GM18861 (cell line): ENCODE data around the gene EEF1G.
A peak's percentile ranks its signal among the peaks of the same experiment; 100 is the strongest.
"Not testable (repeated sequence)": the region's sequence is repeated elsewhere in the genome, so short reads cannot be mapped to it uniquely, and the experiment has no call there.

Experiments used
- ATAC-seq: cut with Tn5 transposase; IDR thresholded peaks from one replicate; pipeline ENCODE4 v1.9.1; 2021; ENCODE audit not compliant: unreplicated experiment

EEF1G gene

DNA sequence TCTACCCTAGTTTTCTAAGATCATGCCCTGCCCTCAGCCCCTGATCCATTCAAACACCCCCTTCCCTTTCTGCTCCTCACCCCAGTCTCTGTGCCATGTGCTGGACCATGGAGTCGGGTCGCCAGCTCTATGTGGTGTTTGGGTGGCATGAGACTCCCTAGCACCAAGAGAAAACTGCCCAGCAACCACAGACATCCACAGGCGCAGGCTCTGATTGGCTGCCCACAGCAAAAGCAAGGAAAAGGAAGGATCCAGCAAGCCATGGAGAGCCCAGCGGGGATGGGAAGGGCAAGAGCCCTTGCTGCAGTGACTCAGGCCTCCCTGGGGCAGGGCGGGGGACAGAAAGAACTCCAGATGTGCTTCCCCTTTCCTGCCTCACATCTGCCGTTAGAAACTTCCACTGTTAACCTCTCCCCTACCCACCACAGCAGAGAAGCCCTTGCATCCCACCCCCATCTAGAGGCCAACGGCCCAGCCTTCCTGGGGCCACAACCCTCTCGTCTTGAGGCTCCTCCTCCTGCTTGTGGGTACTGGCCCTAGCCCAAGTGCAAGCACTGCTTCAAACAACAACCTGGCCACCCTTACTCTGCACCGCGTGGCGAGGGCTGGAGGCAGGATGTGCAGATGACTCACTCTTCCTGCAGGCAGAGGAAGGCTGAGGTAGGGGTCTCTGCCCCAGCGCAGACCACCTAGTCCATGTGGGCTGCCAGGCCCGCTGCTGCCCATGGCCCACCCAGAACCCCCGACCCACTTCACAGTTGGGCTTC lies 17.4 kb downstream of the EEF1G start:
- ATAC-seq = peak; percentile 28

DNA sequence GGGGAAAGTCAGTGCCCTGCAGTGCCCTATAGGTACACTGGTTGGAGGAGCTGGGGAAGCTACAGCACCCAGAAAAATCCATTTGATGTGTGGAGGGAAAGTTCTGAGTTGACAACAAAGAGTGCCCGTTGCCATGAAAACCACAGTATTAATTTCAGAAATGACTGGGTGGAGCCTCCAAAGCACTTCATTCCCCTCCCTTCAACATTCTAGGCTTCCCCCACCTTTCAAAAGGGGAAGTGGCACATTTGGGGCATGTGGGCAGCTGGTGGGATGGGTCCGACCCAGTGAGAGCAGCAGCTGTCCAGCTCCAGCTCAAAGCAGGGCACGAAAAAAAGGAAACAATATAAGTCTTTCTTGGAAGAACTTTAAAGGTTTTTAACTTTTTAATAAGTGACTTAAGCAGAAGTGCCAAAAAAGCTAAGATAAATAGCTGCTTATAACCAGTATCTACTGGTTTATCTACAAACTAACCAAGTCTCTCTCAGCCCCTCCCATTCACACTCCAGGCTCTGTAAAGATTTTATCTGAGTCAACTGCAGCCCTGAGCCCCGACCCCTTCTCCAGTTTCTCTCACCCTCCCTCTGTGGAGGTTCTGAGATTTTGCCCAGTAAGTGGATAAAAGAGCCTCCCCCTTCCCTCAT lies 18.1 kb downstream of the EEF1G start:
- peak; percentile 32 for ATAC-seq

DNA sequence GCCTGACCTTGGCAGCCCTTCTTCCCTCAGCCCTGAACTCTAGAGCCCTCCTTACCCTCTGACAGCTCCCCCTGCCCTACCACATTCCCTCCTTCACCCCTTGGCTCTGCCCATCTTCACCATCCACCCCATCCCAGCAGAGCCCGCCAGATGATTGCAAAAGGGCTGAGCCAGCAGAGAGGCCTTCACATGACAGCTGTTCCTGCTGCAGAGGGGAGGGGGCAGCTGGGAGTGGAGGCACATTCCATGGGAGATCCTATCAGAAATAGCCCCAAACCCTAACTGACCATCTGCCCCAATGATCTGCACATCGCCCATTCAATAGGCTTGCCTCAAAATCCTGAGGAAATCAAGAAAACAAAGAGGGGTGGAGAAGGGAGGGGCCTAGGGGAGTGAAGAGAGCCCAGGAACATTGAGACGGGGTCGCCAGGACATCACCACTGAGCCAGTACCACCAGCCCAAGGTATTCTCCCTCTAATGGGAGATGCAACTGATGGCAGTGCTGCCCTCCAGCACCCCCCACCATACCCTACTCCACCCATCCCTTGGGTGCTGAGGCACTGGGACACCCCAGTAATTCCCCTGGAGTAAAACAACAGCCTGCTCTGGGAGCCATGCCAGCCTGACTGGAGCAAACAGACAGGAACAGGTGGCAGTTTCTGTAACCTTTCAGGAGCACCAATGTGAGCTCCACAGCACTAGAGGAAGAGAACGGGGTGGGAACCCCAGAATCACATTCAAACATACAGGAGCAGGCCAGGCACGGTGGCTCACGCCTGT lies 19.1 kb downstream of the EEF1G start:
- ATAC-seq = no peak

DNA sequence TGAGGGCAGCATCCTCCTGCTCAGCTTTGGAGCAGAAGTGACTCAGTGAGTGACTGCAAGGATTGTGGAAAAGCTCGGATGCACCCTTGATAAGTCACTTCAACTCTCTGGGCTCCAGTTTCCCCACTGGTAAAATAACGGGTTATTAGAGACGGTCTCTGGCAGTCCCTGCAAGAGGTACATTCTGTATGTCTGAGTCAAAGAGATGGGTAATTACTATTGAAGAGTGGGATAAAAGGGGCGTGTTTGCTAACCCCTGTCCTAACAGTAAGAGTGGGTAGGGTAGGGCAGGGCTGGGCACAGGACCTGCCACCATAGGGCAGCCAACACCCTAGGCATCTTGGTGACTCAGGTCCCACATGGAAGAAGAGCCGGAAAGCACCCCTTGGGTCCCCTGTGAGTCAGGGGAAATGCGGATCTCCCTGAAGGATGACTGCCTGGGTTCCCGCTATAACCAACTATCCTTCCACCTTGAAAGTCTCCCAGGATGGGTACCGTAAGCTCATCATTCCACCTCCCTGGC lies 19.8 kb downstream of the EEF1G start:
- ATAC-seq = no peak

DNA sequence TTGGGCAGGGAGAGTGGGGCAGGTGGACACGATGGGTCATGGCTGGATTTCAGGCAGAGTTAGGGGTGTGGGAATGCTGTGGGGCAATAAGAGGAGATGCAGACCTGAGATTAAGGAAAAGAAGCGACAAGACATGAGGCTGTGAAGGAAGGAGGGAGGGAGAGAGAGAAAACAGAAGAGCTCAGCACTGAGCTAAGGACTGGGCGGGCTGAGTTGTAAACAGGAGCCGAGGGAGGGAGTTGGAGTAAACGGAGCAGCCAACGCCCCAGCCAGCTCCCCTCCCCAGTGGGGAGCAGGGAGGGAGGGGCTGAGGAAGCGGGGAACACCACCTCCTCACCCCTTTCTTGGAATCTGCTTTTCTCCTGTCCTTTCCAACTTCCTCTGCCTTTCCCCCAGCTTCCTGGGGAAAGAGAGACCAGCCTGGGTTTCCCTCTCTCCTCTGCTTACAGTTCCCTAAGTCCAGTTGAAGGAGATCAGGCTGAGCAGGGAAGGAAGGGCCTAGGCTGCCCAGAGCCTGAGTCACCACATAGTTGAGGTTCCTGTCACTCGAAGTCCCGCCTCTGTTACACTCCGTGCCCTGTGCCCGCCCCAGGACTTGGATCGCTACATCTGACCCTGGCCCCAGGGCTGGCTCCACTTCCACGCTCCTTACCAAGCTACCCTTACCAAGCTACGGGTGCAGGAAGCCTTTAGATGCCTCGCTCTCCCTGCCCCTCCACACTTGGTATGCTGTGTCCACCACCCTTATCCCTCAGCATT lies 20.4 kb downstream of the EEF1G start:
- no peak for ATAC-seq

DNA sequence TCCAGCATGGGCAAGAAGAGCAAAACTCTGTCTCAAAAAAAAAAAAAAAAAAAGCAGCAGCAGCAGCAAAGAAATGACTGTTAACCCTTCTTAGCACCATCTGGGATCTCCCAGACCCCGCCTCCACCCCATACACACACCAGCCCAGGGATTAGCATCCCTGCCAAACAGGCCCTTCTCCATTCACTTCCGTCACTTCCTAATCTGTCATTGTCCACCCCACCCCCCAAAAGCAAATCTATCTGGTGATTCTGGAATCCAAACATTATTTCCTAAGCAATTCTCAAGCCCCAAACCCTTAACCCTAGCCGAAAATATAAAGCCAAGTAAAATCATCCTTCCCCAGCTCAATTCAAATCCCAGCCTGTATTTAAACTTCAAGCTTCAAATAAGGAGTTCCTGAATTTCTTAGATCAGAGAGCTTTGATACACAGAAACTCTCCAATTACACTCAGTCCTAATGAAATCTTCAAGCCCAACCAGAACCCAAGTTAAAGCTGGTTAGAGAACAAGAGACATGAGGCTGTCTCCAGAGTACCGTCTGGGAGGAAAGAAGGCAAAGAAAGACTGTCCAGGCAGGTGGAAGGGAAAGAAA lies 21.1 kb downstream of the EEF1G start:
- no peak for ATAC-seq

DNA sequence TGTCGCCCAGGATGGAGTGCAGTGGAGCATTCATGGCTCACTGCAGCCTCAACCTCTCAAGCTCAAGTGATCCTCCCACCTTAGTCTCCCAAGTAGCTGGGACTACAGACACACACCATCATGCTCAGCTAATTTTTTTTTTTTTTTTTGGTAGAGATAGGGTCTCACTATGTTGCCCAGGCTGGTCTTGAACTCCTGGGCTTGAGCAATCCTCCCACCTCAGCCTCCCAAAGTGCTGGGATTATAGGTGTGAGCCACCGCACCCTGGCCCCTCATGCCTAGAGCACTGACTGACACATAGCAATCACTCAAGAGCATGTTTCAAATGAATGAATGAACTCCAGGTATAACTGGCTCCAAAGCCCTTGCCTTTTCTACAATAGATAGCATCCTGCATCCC lies 23.2 kb downstream of the EEF1G start:
- not testable (repeated sequence) for ATAC-seq

DNA sequence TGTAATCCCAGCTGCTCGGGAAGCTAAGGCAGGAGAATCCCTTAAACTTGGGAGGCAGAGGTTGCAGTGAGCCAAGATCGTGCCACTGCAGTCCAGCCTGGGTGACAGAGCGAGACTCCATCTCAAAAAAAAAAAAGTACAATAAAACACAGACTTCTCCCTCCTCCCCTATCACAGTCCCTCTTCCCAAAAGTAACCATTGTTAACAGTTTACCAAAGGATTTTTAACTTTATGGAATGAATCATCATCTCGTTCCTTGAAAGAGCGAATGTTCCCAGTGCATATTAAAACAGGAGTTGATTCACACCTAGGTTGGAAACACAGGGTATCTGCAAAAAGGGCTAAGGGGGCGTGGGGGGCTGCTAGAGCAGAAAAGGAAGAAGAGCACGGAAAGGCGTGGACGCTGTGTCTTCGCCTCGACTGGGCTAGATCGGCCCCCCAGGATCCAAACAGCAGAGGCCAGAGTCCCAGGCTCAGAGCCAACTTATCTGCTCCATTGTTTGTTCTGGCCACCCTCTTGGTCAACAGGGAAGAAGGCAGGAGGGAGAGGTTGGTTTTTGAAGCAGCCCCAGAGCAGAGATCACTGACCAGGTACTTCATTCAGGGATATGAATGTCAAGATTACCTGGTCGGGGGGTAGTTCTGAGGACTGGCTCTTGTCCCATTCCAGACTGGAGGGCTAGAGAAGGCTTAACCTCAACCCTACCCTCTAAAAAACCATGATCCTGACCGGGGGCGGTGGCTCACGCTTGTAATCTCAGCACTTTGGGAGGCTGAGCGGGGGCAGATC lies 25.0 kb downstream of the EEF1G start:
- ATAC-seq = no peak

DNA sequence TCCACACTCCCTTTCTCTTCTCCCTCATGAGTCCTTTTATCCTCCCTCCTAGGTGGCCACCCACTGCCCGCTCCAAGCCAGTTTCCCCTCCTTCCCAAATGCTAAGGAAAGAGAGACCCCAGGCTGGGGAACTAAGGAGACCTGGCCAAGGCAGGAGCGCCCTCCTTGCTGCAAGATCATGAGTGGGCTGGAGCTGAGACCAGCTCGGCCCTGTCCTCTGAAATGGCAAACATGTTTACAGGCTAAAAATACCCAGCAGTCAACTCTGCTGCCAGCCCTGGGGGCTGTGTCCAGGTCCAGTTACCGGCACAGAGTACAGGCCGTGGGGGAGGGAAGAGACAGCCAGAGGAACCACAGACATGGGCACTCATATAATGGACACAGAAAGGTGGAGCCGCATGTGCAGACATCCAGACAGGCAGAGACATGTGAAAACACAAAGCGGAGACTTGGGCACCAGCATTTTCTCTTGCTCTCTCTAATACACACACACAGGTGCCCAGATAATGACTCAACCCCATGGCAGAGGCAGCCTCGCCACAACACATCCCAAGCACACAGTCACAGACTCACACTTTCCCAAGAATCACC lies 25.9 kb downstream of the EEF1G start:
- ATAC-seq = no peak

DNA sequence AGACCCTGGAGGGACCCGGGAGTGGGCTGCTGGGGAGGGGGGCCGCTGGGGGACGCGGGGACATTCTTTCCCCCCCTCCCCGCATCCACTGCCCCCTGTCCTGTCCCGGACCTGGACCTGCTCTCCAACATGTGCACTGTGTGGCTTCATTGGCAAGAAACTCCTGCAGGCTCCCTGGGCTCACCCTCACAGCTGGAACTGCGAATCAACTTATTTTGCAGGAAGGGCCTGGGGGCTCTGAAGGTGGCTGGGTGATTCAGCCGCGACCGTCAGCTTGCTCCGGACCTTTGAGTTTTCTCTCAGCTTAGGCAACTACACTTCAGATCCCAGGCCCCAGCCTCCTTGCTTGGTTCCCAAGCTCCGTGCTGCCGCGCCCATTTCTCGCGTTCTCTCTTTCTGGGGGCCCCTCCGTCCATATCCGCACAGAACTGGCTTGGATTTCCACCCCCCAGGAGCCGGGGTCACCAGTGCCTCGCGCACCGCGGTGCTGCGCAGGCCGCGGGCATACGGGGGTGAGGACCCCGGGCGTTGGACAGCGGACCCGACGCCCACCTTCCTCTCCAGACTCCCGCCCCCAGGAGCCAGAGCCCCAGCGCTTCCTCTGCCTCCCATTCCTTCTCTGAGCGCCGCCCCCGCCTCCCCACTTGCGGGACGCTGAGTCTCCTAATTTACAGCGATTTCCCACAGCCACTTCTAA lies 26.6 kb downstream of the EEF1G start:
- no peak for ATAC-seq

DNA sequence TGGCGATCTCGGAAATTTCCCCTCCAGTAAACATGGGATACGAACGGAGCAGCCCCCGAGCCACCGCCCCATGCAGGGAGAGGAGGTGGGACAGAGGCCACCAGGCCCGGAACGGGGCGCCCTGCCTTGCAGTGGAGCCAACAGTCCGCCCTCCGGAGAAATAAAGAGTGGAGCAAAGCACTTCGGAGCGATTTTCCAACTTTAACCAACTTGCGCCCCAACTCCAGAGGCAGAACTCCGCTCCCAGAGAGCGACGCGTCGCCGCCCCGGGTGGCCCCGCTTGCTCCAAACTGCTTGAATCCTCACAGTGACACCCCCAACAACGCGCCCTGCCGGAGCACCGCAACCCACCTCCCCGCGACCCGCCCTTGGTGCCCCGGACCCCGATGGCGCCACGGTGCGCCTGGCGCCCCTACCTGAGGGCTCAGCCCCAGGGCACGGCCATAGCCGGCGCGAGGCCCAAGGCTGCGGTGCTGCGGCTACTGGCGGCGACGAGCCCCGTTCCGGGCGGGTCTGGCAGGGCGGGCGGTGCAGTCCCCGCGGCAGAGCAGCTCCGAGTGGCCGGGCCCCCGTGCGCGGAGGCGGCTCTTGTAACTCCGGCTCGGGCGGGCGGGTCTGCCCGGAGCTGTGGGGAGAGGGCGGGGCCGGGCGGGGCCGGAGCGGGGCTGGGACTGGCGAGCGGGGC lies 27.3 kb downstream of the EEF1G start, which contains the start of gene AHNAK:
TSS of gene AHNAK (minus strand) at position 563 of the 685 bp plus-strand sequence. CDS start 10,708 bp downstream, outside the sequence.
- ATAC-seq = no peak

DNA sequence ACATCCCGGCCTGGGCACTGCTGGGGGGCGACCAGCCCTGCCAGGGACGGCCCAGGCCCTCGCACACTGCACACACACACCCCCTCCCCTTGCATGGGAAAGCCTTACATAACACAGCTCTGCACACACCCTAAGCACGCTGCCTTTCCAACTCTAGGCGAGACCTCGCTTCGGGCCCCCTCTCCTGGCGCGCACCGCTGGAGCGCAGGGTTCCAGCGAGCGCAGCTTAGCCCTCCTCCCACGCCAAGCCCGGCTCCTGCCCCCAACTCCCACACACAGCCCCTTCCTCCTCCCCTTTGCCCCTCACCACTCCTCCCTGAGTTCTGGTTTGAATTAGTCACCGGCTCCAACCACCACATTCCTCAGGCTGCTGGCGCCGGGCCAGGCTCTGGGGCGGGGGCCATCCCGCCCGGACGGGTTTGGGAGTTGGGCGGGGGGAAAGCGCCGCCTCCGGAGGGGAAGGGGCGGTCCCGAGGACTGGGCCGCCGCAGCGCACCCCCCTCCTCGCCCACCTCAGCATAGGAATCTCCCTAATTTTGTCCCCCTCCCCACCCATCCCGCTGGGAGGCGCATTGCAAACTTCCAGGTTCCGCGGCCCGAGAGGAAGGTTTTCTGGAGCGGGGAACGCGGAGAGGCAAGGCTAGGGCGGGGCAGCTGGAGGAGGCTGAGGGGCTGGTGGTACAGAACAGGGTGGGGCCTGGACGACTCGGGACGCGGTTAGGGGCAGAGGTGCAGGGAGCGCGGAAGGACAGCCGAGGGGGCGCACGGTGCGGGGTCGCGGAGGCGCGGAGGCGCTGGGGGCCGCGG lies 28.1 kb downstream of the EEF1G start:
- no peak for ATAC-seq

DNA sequence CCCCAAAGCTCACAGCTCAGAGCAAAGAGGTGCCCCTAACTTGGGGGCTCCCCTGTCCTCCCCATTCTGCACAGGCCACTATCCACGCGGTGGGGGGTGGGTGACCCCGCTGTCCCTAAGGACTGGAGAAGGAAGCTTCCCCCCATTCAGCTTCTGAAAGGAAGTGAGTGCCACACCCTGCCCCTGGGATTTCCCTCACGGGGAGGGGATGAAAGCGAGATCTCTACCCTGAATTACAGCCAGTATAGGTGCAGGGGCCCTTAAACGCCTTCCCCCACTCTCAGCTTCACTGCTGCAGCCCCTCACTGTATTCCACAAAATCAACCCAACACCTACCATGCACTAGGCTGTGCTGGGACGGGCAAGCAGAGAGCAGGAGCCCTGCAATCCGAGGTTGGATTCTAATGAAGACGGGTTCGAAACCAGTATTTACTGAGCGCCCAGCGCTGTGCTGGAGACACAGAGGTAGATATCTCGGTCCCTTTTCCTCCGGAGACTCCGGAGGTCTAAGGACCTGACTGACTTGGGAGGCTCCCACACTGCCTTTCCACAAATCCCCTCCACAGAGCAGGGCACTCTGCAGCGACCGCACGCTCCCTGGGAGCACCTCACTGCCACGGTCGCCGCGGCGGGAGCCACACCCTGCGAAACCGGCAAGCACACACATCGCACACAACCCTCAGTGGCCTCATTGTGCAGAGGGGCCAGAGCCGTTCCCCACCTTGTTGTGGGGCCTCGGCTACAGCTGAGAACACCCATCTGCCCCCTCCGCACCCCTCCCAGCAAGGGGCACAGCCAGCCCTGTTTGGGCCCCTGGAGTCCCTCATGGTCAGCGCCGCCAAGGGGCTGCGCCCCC lies 28.9 kb downstream of the EEF1G start:
- ATAC-seq = no peak

DNA sequence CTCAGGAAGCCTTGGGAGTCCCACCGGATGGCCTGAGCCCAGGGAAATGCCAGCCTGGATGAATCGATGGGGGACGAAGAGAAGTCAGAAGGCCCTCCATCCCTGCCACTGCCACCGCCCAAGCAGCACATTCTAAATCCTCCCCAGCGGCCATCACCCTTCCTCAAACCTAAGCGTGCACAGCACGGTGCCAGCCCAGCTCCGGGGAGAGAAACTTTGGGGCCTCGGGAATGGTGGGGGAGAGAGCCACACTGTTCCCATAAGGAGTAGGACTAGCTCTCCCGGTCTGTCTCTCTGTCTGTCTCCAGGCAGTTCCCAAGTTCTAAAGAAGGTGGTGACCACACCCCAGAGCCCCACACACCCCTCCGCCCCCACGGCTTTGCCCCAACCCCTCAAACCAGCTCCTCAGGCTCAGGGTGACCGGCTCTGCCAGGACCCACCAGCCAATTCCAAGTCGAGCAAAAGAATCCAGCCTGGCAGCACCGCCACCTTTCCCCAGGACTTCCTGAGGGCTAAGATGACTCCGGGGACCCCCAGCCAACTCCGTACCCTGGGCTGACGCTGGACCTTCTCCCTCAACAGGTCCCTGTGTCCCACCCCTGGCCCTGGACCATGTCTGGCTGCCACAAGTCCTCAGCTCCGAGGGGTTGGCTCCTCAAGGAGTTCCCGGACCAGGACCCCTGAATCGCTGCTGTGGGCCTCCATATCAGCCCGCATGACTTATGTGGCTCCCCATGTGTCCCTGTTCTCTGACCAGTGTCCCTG lies 29.8 kb downstream of the EEF1G start:
- no peak for ATAC-seq

DNA sequence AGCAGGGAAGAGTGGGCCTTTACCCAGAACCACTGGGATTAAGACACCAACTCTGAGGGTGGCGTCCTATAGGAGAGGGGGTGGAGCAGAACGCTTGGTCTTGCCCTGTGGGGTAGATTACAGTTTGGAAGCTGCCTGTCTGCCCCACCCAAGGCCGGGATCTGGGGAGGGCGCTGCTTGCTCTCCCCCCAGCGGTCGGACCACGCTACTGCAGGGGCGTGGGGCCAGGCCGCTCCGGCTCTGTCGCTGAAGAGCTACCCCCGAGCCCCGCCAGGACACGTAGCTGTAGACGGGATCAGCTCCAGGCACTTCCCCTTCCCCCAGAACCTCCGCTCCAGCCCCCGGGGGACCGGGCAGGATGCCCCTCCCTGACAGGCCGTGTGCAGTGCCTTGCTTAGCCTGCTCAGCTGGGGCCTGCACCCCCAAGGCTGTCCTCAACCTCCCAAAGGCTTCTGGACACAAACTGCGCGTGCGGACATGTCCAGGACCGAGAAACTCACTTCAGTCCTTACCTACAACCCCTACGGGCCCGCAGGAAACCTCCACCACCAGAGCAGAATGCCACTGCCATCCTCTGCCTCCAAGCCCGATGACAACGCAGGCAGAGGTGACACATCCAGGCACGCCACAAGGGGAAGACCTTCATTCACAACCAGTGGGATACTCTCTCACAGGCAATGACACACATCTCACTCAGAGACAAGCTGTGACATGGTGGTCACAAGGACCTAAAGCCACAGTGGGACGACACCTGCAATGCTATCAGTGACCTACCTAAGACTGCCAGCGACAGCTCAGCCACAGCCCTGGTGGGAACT lies 30.7 kb downstream of the EEF1G start:
- ATAC-seq = no peak
